Stimulated activated CD4-positive, alpha-beta T cell treated with anti-CD3 and anti-CD28 coated beads, Interleukin-4, amount 100 ng/mL, for 4 hours (primary cell): ENCODE results near the gene DLGAP1.
"Not testable (repeated sequence)": the region's sequence is repeated elsewhere in the genome, so short reads cannot be mapped to it uniquely, and the experiment has no call there.

ENCODE experiments used
- DNase-seq, 2 experiments: peaks; one replicate each; pipeline ENCODE4 v3.0.0-alpha.2; 2020

Gene DLGAP1

GRCh38 chr18:4068552-4069158 is 386.5 kb downstream of the DLGAP1 start:
- DNase-seq = peak in 1 of 2 experiments; percentile 4

DNA sequence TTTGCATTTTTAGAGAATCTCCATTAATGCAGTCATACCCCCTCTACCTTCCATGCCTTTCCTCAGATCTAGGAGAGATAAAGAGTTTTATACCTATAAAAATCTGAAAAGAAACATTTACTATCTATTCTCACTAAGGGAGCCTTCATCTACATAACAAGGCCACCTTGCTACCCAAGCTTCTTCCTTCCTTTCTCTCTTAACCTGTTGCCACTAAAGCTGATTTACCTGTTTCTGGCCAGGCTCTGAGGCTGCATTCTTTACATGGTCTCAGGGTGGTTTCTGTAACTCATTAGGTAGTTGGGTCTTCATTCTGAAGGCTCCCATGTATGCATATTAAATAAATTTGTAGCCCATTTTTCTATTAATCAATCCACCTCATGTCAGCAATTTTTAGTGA is 391.6 kb downstream of the DLGAP1 start:
- DNase-seq = no peak

DNA sequence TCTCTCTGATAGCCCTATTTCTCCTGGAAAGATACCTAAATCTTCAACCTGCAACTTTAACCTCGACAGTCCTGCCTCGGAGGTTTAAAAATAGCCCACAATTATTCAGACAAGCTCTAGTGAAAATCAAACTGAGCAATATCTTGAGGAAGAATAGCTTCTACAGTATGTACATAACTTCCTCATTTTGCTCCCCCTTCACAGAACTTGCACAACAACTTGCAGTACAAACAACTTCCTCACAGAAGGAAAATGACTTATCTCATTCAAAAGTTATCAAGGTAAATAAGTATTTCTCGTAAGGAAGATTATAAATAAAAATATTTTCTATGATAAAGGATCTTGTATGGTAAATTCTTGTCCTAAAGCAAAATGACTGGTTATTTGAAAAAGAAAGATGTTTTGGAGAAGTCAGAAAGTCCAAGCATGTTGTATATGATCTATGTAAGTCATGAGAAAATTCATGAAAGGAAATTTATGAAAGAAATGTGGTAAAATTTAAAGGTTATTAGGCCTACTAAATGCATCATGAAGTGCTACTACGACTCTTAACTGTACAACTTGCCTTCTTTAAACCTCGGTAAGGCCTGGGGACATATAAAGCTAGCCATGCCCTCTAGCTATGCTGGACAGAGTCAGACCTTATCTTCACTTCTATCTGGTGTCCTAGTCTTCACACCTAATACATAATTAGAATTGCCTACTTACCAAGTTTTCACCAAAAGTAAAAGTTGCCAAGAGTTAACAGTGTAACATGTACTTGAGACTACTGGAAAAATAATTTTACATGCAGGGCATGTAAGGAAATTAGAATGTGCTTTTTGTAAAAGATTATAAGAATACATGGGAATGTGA is 394.5 kb downstream of the DLGAP1 start:
- no peak for DNase-seq

- no peak for DNase-seq
Measured at GRCh38 chr18:4058179-4058578, 396.9 kb downstream of the DLGAP1 start.

GRCh38 chr18:4040391-4041092 is 414.6 kb downstream of the DLGAP1 start:
- no peak for DNase-seq

DNA sequence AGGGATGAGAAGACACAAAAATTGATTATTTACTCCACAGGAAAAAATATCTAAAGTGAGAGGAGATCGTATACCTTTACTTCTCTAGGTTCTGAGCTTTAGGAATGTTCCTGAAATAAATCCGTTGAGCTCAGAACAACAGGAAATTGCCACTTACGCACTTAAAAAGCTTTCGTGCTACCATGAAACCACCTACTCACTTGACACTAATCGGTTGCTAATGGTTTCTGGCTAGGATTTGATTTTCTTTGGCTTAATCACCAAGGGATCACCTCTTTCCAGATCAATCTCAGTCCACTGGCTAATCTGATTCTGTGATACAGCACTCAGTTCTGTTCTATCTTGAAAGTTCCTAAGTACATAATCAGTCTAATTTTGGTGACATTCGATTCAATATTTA is 419.6 kb downstream of the DLGAP1 start:
- DNase-seq = no peak

DNA sequence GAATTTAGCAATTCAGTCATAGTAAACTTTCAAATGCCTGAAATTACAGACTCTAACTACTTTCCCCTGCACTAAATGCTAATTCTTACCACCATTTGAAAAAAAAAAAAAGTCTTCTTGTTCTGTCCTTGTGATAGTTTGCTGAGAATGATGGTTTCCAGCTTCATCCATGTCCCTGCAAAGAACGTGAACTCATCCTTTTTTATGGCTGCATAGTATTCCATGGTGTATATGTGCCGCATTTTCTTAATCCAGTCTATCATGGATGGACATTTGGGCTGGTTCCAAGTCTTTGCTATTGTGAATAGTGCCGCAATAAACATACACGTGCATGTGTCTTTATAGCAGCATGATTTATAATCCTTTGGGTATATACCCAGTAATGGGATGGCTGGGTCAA is 420.3 kb downstream of the DLGAP1 start:
- not testable (repeated sequence) for DNase-seq

GRCh38 chr18:4026542-4026941 is 428.6 kb downstream of the DLGAP1 start:
- DNase-seq = no peak

- DNase-seq = no peak
Measured at GRCh38 chr18:4024702-4025101, 430.4 kb downstream of the DLGAP1 start.

DNA sequence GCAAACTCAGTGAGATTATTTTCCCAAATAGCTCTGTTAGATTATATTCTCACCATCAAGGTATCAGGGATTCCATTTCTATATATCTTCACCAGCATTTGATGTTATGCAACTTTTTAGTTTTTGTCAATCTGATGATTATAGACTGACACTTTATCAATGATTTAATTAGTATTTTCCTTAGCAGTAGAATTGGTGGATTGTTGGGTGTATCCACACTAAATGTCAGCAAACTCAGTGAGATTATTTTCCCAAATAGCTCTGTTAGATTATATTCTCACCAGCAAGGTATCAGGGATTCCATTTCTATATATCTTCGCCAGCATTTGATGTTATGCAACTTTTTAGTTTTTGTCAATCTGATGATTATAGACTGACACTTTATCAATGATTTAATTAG is 432.4 kb downstream of the DLGAP1 start:
- not testable (repeated sequence) for DNase-seq

- no peak for DNase-seq
Measured at GRCh38 chr18:4020026-4020425, 435.1 kb downstream of the DLGAP1 start.

GRCh38 chr18:4017480-4017879 is 437.6 kb downstream of the DLGAP1 start:
- DNase-seq = no peak

- no peak for DNase-seq
Measured at GRCh38 chr18:4016391-4017049, 438.6 kb downstream of the DLGAP1 start.

- no peak for DNase-seq
Measured at GRCh38 chr18:4007846-4008245, 447.3 kb downstream of the DLGAP1 start.

- DNase-seq = no peak
Measured at GRCh38 chr18:4004183-4004829, 450.8 kb downstream of the DLGAP1 start.

DNA sequence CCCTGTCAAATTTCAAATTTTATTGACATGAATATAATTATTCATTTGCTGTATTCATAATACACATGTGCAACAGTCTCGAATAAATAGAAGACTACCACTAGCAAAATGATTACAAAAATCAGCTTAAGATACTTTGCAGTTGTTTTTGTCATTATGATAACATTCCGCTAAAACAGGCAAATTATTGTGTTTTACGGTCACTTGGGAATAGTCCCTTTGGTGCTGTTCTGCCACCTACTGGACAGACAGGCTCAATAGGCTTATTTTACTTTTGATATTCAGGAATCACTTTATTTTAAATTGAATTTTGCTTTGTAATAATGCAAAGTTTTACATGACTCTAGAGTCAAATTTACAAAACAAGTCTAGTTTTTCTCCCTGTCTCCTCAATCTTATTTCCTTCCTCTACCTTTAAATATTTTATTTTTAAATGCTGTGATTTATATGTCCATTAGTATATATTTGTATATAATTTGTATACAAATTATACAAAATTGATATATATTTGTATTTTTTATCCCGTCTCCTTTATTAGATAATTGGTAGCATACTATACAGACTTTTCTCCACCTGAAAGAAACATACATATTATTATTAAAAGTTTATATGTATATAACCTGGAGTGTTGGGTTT is 456.3 kb downstream of the DLGAP1 start:
- DNase-seq = no peak

- peak; percentile 24 to 33 for DNase-seq
Measured at GRCh38 chr18:3995476-3996102, 459.5 kb downstream of the DLGAP1 start.

DNA sequence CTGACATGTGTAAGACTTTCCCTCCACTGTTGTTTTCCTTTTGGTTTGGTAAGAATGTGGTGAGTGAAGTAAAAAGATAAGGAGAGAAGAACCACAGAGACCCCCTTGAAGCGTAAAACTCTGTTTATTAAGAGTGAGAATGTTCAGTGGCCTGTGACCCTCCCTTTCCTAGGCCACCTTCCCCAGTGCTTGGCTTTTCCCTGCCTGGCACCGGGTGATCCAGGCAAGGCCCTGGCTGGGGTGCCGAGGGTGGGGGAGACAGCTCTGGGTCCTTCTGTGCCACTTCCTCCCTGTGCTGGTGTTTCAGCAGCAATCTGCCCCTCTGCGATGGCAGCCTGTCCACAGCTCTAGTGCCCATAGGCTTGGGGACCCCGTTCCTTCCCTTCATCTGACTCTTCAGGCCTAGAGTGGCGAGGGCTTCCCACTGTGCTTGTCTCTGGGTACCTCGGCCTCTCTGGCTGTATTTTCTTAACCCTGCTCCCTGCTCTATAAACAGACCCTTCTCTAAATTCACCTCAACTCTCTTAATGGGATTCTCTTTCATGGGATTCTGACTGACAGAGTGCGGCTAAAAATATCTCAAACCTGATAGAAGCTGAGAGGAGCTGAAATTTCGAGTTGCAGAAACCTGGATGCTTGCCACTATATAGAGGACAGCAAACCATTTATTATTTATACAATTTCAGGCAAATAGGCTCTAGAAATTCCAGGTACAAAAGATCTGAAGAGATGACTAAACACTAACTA is 461.0 kb downstream of the DLGAP1 start:
- DNase-seq = no peak

- DNase-seq = no peak
Measured at GRCh38 chr18:3985664-3986063, 469.4 kb downstream of the DLGAP1 start.

GRCh38 chr18:3985020-3985419 is 470.1 kb downstream of the DLGAP1 start:
- DNase-seq = no peak

DNA sequence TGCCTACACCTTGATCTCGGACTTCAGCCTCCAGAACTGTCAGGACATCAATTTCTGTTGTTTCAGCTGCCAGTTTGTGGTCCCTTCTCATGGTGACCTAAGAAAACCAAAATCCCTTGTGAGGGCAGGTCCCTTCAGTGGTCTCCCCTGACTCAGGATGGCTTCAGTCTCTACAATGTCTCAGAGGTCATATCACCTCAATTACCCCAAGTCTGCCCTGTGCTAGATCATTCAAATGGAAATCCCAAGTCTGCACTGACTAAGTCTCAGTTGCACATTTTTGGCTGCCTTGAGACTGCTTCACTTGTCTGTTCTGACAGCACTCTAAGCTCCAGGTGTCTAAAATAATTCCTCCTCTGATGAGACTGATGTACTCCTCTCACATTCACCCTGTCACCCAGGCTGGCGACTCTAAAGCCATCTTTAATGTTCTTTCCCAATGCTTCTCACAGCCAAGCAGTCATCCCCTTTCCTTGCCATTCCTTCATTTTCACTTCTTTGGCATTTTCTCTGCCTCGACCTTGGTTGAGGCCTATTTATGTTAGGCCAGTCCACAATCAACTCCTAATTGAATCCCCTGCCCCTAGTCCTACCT is 470.8 kb downstream of the DLGAP1 start:
- no peak for DNase-seq
